HG03159 (cell line): Measurements from ENCODE around the gene GLYAT.
"Not testable (repeated sequence)": the region's sequence is repeated elsewhere in the genome, so short reads cannot be mapped to it uniquely, and the experiment has no call there.

Experiments used
- ATAC-seq: cut with Tn5 transposase; IDR thresholded peaks from one replicate; pipeline ENCODE4 v1.9.1; 2021; ENCODE audit warnings: mild to moderate bottlenecking, moderate library complexity; ENCODE audit not compliant: unreplicated experiment

GLYAT gene

DNA sequence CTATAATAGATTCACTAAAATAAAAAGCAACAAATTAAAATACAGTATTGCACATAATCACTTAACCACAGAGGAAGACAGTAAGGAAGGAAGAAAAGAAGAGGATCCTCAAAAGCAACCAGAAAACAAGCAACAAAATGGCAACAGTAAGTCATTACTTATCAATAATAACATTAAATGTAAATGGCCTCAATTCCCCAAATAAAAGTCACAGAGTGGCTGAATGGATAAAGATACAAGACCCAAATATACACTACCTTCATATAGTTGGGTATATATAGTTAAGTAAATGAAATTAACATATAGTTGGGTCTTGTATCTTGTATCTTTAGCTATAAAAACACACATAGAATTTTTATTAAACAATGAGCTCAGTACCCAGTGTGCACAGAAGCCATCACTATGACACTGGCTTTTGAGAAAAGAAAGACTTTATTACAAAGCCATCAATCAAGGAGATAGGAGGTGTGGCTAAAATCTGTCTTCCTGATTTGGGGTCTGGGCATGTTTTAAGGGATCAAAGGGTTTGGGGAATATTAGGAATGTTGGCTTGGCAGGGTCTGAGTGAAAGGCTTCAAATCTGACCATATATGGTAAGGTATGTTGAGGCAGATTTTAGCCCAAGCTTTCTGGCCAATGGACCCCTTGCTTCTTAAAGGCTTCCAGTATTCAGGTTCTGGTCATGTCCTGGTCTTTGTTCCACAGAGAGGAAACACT lies 13.4 kb upstream of the GLYAT start:
- ATAC-seq: no peak

DNA sequence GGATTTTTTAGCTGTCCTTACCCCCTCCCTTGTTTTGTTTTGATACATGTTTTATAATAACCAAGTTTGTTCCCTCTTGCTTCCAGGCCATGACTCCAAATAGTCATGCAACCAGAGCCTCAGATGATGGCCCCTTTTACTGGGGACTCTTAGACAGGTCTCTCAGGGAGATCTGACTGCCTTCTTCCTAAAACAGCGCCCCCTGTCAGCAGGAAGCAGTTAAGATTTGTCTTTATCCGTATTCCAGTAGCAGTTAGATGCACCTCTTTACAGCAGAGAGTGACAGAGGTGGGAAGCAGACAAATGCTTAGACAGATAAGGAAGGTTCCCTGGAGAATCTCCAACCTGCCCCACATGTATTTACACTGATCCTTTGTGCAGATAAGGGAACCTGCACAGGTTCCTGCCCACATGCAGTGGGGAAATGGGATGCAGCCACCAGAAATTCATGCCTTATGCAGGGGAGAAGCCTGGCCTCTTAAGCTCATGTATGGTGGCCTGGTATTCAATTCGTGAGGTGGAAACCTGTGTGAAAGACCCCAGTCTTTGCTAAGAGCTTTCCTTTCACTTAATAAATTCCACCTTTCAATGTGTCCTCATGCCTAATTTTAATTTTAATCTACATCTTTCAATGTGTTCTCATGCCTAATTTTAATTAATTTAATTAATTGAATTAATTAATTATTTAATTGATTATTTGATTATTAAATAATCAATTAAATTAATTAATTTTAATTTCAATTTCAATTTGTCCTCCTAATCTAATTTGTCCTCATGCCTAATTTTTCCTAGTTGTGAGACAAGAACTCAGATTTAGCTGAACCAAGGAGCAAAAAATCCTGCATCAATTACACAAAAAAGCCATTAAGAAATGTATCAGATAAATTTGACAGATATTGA lies 11.5 kb upstream of the GLYAT start:
- ATAC-seq: no peak

DNA sequence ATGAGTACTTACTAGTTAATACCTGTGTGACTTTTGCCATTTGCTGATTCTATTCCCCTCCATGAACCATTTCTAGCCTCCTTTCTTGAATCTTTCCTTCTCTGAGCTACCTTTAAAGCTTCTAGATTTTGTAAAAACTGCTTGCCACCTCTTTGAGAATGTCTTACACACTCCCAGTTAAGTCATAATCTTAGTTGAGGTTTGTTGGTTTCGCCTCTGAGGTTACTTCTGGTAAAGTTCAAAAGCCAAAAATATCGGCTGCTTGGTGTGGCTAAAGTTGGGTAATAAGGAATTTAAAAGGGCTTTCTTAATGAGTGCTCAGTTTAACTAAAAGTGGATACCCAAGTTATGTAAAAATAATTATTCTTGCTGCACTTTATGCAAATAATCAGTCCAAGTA lies 10.4 kb upstream of the GLYAT start:
- ATAC-seq: no peak

DNA sequence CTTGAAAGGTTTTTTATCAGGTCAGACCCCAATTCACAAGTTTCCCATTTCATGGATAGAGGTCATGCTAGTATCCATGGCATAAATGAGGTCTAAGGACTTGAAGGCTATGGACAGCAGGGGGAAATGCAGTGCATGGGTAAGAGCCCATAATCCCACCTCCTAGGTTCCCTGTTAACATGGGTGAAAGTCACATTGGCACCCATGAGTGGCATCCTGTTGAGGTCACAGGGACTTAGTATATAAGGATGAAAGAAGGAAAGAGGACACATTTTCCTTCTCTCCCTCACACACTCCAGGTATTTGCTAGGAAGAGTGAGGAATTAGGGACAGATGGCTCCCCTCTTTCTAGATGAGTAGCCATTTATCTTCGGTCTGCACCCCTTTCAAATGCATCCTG lies 9.4 kb upstream of the GLYAT start:
- no peak for ATAC-seq

DNA sequence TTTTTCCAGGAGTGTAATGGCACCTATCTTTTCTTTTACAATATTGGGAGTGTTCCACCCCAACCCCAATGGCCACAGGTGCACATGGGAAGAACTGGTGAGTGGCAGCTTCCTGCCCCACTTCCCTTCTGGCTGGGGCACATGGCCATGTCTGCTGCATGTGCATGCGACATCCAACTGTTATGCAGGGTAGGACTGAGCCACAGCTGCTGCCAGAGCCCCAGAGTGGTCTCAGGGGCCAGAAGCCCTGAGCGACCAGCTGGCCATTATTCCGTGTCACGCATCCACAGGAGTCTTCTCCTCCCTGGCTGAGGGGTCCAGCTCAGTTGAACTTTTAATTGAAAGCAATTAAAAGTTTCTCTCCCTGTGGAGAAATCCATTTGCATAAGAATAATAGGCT lies 8.7 kb upstream of the GLYAT start:
- ATAC-seq: no peak

DNA sequence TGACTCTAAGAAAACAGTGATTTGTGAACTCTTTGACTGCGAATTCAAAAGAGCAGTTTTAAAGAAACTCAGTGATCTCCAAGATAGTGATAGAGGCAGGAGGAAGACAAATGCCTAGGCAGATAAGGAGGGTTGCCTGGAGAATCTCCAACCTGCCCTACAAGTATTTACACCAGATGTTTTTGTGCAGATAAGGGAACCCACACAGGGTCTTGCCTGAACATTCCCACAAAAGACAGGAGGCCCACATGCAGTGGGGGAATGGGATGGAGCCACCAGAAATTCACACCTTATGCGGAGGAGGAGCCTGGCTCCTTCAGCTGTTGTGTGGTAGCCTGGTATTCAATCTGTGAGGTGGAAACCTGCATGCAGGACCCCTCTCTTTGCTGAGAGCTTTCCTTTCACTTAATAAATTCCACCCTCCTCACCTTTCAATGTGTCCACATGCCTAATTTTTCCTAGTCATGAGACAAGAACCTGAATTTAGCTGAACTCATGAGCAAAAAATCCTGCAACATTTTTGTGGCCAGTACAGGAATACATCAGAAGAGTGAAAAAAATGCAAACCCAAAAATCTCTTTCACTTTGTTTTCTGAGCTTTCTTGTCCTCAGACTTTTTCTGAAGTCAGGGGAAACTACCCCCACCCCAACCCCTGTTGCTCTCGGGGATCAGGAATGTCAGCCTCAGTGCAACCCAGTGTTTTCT lies 8.1 kb upstream of the GLYAT start:
- ATAC-seq: no peak

DNA sequence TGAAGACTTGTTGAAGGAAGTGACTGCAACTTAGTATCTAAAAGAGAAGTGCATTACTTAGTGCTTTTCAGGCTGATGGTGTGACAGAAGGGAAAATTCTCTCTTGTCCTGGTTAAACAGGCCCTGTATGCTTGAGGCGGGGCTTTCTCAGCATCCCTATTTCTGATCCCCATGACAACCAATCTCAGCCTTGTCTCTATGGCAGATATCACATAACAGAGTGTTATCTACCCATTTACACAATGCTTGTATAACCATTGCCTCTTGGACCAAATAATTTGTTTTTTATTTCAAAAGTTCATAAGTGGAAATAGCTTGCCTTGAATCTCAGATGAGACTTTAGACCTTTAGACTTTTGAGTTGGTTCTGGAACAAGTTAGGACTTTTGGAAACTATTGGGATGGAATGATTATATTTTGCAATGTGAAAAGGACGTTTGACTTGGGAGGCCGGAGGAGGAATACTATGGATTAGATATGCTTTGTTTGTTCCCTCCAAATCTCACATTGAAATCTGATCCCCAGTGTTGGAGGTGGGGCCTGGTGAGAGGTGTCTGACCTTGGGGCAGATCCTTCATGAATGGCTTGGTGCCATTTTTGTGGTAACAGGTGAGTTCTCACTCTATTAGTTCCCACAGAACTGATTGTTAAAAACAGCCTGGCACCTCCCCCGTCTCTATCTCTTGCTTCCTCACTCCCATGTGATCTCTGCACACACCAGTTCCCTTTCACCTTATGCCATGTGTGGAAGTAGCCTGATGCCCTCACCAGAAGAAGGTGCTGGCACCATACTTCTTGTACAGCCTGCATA lies 3.1 kb upstream of the GLYAT start:
- no peak for ATAC-seq

DNA sequence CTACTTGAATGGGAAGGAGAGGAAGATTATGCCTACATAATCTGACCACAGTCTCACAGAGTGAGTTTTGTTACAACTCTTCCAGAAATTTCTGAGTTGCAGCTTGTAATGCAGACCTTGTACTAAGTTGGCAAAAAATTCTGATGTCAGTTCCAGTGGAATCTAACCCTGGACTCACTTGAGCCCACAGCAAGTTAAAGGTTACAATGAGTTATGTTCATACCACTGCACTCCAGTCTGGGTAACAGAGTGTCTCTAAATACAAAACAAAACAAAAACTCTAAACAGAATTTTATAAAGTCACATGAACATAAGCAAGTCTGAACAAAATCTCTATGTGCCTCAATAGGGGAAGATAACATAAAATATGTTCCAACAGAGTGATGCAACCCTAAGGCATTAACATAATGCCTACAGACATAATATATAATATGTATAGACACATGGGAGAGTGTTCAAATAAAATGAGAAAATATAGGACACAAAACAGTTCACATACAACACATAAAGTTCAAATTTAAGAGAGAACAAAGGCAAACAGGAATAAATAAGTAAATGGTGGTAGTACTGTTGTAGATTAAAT lies 1.1 kb downstream of the GLYAT start:
- no peak for ATAC-seq

DNA sequence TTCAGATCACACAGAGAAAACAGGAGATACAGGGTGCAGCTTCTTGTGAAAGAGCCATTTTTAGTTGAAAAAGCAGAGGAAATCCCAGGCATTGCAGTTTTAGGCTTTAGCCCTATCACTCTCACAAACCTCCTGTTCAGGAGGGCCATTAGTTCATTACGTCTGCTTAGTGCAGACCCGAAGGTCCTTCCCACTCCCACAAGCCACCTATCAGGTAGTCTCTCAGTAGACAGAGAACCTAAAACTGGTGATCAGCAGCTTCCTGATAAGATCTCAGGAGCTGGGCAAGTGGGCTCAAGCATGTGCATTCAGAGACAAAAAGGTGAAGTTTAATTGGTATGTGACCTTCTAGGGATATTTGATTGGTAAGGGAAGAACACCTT lies 4.3 kb downstream of the GLYAT start:
- no peak for ATAC-seq

DNA sequence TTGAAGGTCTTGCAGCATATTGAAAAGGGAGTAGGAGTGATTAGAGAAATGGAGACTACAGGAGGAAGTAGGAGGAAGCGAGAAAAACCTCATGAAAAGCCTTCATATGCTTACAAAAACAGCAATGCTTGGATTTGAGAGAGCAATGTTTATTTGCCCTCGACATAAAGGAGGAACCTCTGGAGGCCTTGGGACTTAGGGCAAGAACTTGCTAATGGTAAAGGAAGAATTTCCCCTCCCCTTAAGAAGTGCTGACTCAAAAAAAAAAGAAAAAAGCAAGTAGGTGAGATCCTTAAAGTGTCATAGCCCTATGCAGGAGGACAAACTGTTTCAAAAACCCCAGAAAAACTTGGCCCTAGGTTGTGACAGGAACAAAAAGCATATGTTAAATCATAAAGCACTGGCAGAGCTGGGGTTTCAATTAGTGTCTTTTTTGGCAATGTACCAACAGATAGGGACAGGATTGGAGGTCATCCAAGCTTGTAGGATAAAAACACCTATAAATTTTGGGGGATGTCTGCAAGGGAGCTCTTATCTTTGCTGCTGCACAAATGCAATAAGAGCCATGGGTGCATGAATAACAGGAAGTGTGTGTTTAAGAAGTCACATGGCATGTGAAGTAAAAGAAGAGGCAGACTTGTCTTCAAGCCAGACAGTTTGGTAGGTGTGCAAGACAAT lies 4.9 kb downstream of the GLYAT start:
- ATAC-seq: no peak

DNA sequence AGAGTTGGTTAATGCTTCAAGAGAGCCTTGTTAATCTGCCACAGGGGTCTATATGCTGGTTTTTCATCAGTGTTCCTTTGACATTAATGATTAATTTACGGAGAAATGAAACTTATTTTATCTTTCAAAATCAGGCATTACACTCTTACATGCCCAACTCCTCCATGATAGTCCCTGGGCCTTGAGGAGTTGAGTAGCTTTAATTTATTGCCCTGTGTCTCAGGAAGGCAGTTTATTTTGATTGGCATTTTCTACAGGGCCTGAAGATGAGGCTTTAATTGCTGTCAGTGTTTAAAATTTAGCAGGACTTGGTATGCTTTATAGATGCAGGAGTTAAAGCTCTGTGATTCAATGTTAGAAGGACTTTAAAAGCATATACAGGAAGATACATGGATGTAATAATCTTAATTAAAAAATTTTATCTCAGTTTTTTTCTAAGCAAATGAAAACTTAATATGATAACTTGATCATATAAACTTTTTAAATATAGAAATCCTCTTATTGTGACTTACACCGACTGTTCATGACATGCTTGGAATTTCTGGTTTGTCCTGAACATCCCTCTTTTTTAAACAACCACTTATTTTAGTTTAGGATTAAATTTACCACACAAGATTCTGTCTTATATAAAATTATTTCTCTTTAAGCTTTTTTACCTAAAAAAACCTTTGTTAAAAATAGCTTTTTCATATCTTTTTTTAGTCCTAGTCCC lies 12.2 kb downstream of the GLYAT start:
- ATAC-seq: no peak

DNA sequence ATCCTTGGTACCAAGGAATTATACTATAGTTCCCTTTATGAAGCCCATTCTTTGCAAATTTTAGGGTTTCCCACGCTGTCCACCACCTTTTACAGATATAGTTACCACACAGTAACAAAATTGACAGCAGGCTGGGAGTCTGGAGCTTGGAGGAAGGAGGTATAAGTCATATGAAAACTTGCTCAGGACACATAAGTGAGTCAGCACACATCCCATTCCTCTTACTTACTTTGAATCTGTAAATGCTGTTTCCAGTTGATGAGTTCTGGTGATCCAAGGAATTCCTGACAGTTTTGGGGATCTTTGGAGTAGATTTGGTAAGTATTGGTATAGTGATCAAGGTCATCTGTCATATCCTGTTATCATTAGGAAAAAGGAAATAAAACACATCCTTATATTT lies 19.2 kb downstream of the GLYAT start:
- ATAC-seq: no peak

DNA sequence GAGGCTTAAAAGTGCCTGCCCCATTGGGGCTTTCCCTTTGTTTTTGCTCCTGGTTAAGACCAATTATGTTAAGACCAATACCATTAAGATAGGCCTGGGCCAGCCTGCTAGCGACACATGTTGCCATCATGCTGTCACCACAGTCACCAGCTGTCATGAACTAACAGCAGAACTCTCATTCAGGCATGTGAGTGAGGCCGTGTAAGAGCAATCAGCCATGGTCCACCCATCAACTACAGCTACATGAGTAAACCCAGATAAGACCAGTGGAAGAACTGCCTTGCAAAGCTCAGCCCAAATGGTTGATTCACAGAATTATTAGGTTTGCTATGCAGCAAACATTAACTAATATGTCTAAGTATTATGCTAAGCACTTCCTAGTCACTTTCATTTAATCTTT lies 19.9 kb downstream of the GLYAT start:
- ATAC-seq: no peak

DNA sequence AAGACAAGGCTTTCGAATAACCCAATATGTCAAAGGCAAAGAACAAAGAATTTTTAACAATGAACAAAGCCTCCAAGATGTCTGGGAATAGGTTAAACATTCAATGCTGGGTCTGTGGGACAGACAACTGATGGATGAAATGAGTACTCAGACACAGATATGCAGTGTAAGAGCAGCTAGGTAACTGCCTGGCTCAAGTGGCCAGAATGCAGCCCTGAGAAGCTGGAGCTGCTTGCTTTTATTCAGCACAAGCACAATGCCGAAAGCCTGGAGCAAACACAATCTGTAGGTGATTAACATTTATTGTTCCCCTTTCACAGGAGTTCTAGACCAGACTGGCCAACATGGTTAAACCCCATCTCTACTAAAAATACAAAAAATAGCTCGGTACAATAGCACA lies 24.0 kb downstream of the GLYAT start:
- ATAC-seq: no peak

DNA sequence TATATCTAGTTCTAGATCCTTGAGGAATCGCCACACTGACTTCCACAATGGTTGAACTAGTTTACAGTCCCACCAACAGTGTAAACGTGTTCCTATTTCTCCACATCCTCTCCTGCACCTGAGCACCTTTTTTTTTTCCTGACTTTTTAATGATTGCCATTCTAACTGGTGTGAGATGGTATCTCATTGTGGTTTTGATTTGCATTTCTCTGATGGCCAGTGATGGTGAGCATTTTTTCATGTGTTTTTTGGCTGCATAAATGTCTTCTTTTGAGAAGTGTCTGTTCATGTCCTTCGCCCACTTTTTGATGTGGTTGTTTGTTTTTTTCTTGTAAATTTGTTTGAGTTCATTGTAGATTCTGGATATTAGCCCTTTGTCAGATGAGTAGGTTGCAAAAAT lies 34.9 kb downstream of the GLYAT start:
- not testable (repeated sequence) for ATAC-seq

DNA sequence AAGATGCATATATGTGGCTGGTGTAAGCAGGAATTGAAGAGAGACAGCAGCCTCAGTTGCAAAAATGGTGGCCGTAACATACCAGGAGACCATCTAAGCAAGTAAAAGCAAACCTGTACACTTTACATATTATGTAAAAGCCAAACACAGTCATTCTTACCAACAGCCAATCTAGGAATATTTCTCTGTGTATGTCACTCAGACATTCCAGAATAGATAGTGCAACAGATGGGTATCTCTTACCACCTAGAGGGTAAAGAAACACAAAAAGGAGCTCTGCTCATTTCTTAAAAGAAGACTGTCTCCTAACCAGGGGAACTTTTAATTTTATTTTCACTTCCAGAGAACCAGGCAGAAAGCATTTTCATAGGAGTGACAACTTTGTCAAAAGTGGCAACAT lies 38.7 kb downstream of the GLYAT start:
- no peak for ATAC-seq

DNA sequence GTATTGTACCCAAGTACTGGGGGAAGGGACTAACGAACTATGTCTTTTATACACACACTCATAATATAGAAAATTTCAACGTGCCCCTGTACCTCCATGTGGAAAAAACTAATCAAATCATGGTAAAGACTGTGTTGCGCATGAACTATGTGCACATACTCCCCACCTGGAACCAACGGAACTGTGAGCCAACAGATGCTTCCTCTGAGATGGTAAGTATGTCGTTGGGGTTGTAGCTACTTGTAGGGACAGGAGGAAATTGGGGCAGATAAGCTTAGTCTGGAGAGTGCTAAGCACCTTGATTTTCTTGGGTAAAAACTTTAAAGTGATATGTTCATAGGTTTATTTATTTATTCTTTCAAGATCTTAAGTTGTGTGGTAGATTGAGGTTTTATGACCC lies 40.1 kb downstream of the GLYAT start:
- no peak for ATAC-seq

DNA sequence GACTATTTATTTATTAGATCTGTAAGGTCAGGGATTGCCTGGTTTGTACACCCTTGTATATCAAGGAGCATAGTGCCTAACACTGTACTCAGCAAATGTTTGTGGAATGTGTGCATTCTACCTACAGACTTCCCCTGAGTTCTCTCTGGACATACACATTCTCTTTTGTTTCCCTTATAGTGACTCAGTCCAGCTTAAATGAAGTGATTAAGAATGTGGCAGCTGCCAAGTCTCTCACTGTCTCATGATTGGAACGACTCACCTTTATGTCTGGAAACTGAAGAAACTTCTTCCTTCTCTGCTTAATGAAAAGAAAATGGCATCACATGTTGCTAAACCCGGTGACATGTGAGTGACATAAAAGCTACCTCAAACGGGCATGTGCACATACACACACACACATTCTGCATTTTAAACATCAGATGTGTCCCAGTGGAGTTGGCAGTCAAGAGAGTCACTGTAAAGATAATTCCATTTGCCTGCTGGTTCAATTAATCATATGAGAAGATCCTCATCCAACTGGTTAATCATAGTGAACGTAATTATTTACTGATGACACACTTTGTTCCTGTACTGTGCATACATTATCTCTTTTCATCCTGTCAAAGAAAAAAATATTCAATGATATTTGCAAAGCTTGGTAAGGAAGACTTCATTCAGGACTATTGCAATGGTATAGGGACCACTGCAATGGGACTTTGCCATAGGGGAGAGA lies 42.8 kb downstream of the GLYAT start:
- no peak for ATAC-seq
